Smooth muscle cell (in vitro differentiated cells): ENCODE data around the gene PTPRT. TPM values are rescaled to one million over a fixed set of nuclear protein-coding genes. Genes with fewer than 3 reads are reported as not detected.

Experiments used
- DNase-seq: peaks from one replicate; lab custom pipeline; 2025; ENCODE audit not compliant: unreplicated experiment; lab: John Stamatoyannopoulos, UW
- H2AFZ ChIP-seq: fragments of 200-600 bp; sonication (generic); 2 replicates; pipeline ENCODE4 v1.6.0; 2016; ENCODE audit warnings: antibody characterized with exemption, low read depth, mild to moderate bottlenecking
- H3F3A ChIP-seq: fragments of 200-600 bp; sonication (generic); 2 replicates; pipeline ENCODE4 v1.6.0; 2017; ENCODE audit warnings: antibody characterized with exemption, low read depth
- H3K27ac ChIP-seq: fragments of 200-600 bp; sonication (generic); 2 replicates; pipeline ENCODE4 v1.5.1; 2016; ENCODE audit warnings: low read depth, mild to moderate bottlenecking
- H3K27me3 ChIP-seq: fragments of 200-600 bp; sonication (generic); 2 replicates; pipeline ENCODE4 v1.6.1; 2016; ENCODE audit warnings: low read depth, mild to moderate bottlenecking
- H3K36me3 ChIP-seq: fragments of 200-600 bp; sonication (generic); 2 replicates; pipeline ENCODE4 v1.5.1; 2016; ENCODE audit warnings: low read depth
- H3K4me1 ChIP-seq: fragments of 200-600 bp; sonication (generic); 2 replicates; pipeline ENCODE4 v1.5.1; 2016; ENCODE audit warnings: low read depth
- H3K4me2 ChIP-seq: fragments of 200-600 bp; sonication (generic); 2 replicates; pipeline ENCODE4 v1.6.0; 2016; ENCODE audit warnings: mild to moderate bottlenecking
- H3K4me3 ChIP-seq: fragments of 200-600 bp; sonication (generic); 2 replicates; pipeline ENCODE4 v1.5.1; 2016; ENCODE audit warnings: mild to moderate bottlenecking
- H3K79me2 ChIP-seq: fragments of 200-600 bp; sonication (generic); 2 replicates; pipeline ENCODE4 v1.6.0; 2016; ENCODE audit warnings: low read depth, mild to moderate bottlenecking
- H3K9ac ChIP-seq: fragments of 200-600 bp; sonication (generic); 2 replicates; pipeline ENCODE4 v1.6.0; 2016; ENCODE audit warnings: low read depth
- H3K9me3 ChIP-seq: fragments of 200-600 bp; sonication (generic); replicated peaks from 2 replicates; pipeline ENCODE4 v1.5.1; 2016; ENCODE audit warnings: low read depth
- H4K20me1 ChIP-seq: fragments of 200-600 bp; sonication (generic); 2 replicates; pipeline ENCODE4 v1.6.0; 2016; ENCODE audit warnings: low read depth
- WGBS: methylation state at CpG from one replicate; pipeline ENCODE4 v1.1.7; 2016; ENCODE audit warnings: low lambda C conversion rate; 5-methylcytosine and 5-hydroxymethylcytosine counted together
- polyA plus RNA-seq: library from polyadenylated mRNA; unstranded; fragments of >200 nt; fragmentation: Nextera tagmentation; extraction: Ambion mirVana; gene quantifications from 2 replicates; pipeline ENCODE4 v1.2.1, GENCODE V29; 2016
- total RNA-seq: library from RNA; depleted of rRNA; stranded (reverse); fragments of >200 nt; gene quantifications from 2 replicates; pipeline ENCODE4 v1.2.3, GENCODE V29; 2014
- TF ChIP-seq, protein P1 (sequence below): fragments of 200-600 bp; sonication (generic); IDR thresholded peaks from 2 replicates; pipeline ENCODE4 v1.5.1; 2017; ENCODE audit warnings: borderline replicate concordance, mild to moderate bottlenecking, antibody characterized with exemption; ENCODE audit not compliant: insufficient read depth, poor library complexity, severe bottlenecking

Gene PTPRT
- total and polyA plus RNA-seq, 2 experiments from 2014 or later = 0.99 to 2.1 TPM

DNA sequence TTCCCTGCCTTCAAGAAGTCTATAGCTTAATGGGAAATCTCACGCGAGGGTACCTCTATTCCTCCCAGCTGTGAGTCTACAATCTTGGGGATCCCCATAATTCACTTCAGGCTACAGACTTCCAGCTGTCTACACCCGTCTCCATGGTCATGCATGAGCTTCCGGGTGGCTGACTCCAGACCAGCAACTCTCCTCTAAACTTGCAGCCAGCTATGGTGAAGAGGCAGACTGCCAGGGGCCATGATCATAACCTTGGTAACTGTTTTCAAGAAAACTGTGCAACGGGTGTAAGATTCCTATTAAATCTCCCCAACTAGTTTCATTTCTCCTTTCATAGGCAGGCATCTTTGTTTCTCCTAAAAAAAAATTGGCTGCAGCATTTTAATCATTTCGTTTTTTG lies 1037.1 kb downstream of the PTPRT start:
- Histone ChIP-seq H3K79me2 (no peaks in the 10 kb centered on the region), H3K4me2 (no peak overlapping the region), H3F3A (no peaks in the 10 kb centered on the region), H3K4me3 (no peak overlapping the region), H3K27ac (no peak overlapping the region), H3K9ac (no peak overlapping the region), H3K27me3 (no peaks in the 10 kb centered on the region), H4K20me1 (no peaks in the 10 kb centered on the region), H3K9me3 (no peaks in the 10 kb centered on the region), H3K4me1 (no peaks in the 10 kb centered on the region), H2AFZ (no peak overlapping the region), H3K36me3 (no peaks in the 10 kb centered on the region)
- 81% methylated on average over 6 of the region's 6 CpGs for WGBS
- DNase-seq = no peak
- TF ChIP-seq, protein P1, sequence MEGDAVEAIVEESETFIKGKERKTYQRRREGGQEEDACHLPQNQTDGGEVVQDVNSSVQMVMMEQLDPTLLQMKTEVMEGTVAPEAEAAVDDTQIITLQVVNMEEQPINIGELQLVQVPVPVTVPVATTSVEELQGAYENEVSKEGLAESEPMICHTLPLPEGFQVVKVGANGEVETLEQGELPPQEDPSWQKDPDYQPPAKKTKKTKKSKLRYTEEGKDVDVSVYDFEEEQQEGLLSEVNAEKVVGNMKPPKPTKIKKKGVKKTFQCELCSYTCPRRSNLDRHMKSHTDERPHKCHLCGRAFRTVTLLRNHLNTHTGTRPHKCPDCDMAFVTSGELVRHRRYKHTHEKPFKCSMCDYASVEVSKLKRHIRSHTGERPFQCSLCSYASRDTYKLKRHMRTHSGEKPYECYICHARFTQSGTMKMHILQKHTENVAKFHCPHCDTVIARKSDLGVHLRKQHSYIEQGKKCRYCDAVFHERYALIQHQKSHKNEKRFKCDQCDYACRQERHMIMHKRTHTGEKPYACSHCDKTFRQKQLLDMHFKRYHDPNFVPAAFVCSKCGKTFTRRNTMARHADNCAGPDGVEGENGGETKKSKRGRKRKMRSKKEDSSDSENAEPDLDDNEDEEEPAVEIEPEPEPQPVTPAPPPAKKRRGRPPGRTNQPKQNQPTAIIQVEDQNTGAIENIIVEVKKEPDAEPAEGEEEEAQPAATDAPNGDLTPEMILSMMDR = no peak

DNA sequence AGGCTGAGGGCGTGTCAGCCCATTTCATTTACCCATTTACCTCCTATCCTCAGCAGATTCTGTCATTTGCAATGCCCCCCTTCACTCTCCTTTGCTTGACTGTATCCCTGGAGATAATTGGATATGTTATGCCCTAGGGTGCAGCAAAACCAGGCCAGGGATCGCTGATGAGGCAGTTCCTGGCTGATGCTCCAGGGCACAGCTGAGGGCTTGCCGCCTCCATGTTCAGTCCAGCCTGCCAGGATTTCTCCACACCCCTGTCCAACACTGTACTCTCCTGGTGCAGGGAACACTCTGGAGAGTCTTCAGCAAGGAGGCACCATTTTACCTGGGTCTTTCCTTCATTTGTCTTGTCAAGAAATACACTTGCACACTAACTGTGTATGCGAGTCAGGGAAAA lies 1039.5 kb downstream of the PTPRT start:
- H3K27me3 ChIP-seq = no peaks in the 10 kb centered on the region
- H3K4me2 ChIP-seq = no peak overlapping the region
- DNase-seq = no peak
- no peaks in the 10 kb centered on the region for H3K79me2 ChIP-seq
- H3F3A ChIP-seq = no peaks in the 10 kb centered on the region
- no peaks in the 10 kb centered on the region for H3K36me3 ChIP-seq
- no peaks in the 10 kb centered on the region for H4K20me1 ChIP-seq
- no peak overlapping the region for H3K9ac ChIP-seq
- H2AFZ ChIP-seq = no peak overlapping the region
- H3K4me1 ChIP-seq = no peaks in the 10 kb centered on the region
- 86% methylated on average over 4 of the region's 4 CpGs for WGBS
- TF ChIP-seq, protein P1 = no peak
- no peaks in the 10 kb centered on the region for H3K9me3 ChIP-seq
- H3K4me3 ChIP-seq = no peak overlapping the region
- no peak overlapping the region for H3K27ac ChIP-seq

DNA sequence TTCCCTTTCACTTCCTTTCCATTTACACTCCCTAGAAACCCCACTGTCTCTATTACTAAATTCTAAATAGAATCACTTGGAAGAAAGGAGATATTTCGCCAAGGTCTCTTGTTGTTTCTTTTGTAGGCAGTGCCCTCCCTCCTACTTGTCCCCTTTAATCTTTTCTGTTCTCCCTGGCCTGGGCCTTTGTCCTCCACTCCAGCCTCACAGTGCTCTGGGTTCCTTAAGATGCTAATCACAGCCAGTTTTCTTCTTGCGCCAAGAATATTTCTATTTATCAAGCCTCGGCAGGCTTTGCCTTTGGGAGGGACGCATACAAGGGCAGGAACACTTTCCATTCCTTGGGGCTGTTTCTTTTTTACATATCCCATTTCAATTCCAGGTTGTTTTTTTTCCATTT lies 1051.0 kb downstream of the PTPRT start:
- H3K9ac ChIP-seq = no peak overlapping the region
- no peaks in the 10 kb centered on the region for H3K36me3 ChIP-seq
- H3K27me3 ChIP-seq = peaks cover 14% of the 10 kb centered on the region
- no peaks in the 10 kb centered on the region for H3F3A ChIP-seq
- H4K20me1 ChIP-seq = no peaks in the 10 kb centered on the region
- no peak overlapping the region for H2AFZ ChIP-seq
- H3K9me3 ChIP-seq = no peaks in the 10 kb centered on the region
- TF ChIP-seq, protein P1 = no peak
- no peak overlapping the region for H3K27ac ChIP-seq
- no peak overlapping the region for H3K4me3 ChIP-seq
- no peak for DNase-seq
- H3K79me2 ChIP-seq = no peaks in the 10 kb centered on the region
- no peaks in the 10 kb centered on the region for H3K4me1 ChIP-seq
- 86% methylated on average over 4 of the region's 4 CpGs for WGBS
- no peak overlapping the region for H3K4me2 ChIP-seq

GRCh38 chr20:42134265-42135098 lies 1055.2 kb downstream of the PTPRT start:
- Histone ChIP-seq H3K9me3 (no peaks in the 10 kb centered on the region), H2AFZ (no peak overlapping the region), H3F3A (no peaks in the 10 kb centered on the region), H3K27me3 (peaks cover 19% of the 10 kb centered on the region), H3K36me3 (no peaks in the 10 kb centered on the region), H3K4me2 (no peak overlapping the region), H3K4me1 (no peaks in the 10 kb centered on the region), H3K79me2 (no peaks in the 10 kb centered on the region), H3K27ac (no peak overlapping the region), H3K4me3 (no peak overlapping the region), H4K20me1 (no peaks in the 10 kb centered on the region), H3K9ac (no peak overlapping the region)
- 86% methylated on average over 5 of the region's 5 CpGs for WGBS
- DNase-seq = no peak
- TF ChIP-seq, protein P1 = no peak
